A549 (cell line): ENCODE results near the gene ARHGAP28.

Experiments used
- BHLHE40 ChIP-seq: IDR thresholded peaks from 2 replicates; pipeline ENCODE4 v1.6.1; 2012; ENCODE audit warnings: low read depth, low read length, inconsistent platforms
- CTCF ChIP-seq: fragments of >200 bp; sonication (Bioruptor Twin); formaldehyde crosslinking; IDR thresholded peaks from 3 replicates; pipeline ENCODE4 v1.5.1; 2016
- ESRRA ChIP-seq: fragments of 150-350 bp; IDR thresholded peaks from 2 replicates; pipeline ENCODE4 v1.6.1; 2014; ENCODE audit warnings: mild to moderate bottlenecking, low read length, borderline replicate concordance
- FOSL2 ChIP-seq, 2 experiments: fragments of 450-650 bp in 1 of 2; fragments of >200 bp in 1 of 2; sonication (Bioruptor Twin) in 1 of 2; formaldehyde crosslinking; IDR thresholded peaks; 2 replicates each; pipeline versions ENCODE4 v1.5.0 to v1.6.1; 2016 to 2020; ENCODE audit warnings: mild to moderate bottlenecking in 1 of 2, moderate library complexity in 1 of 2
- JUNB ChIP-seq: fragments of >200 bp; sonication (Bioruptor Twin); formaldehyde crosslinking; IDR thresholded peaks from 2 replicates; pipeline ENCODE4 v1.6.1; 2016
- POLR2A ChIP-seq: IDR thresholded peaks from 2 replicates; pipeline ENCODE4 v1.6.1; 2012; ENCODE audit warnings: mild to moderate bottlenecking, low read length
- POLR2AphosphoS2 ChIP-seq: conservative IDR thresholded peaks from 2 replicates; pipeline ENCODE4 v1.6.1; 2012; ENCODE audit warnings: low read length, improper control_type of control experiment, inconsistent platforms
- RAD21 ChIP-seq, 2 experiments: fragments of >200 bp in 1 of 2; sonication (Bioruptor Twin) in 1 of 2; formaldehyde crosslinking in 1 of 2; IDR thresholded peaks in 1 of 2; conservative IDR thresholded peaks in 1 of 2; 2 replicates in 1 of 2; 3 replicates in 1 of 2; pipeline ENCODE4 v1.6.1; 2012 to 2018; ENCODE audit warnings: inconsistent platforms in 1 of 2
- RCOR1 ChIP-seq: fragments of 150-350 bp; IDR thresholded peaks from 2 replicates; pipeline ENCODE4 v1.6.1; 2014; ENCODE audit warnings: antibody characterized with exemption, low read length, low read depth
- REST ChIP-seq: fragments of 200-600 bp; sonication (generic); IDR thresholded peaks from 2 replicates; pipeline ENCODE4 v1.6.1; 2016; ENCODE audit warnings: antibody characterized with exemption, mild to moderate bottlenecking, moderate library complexity
- SREBF2 ChIP-seq: fragments of 450-650 bp; IDR thresholded peaks from 2 replicates; pipeline ENCODE4 v1.6.1; 2014; ENCODE audit warnings: mild to moderate bottlenecking, moderate library complexity
- USF2 ChIP-seq: fragments of 450-650 bp; IDR thresholded peaks from 2 replicates; pipeline ENCODE4 v1.6.1; 2014; ENCODE audit warnings: antibody characterized with exemption
- ZC3H11A ChIP-seq: fragments of 450-650 bp; IDR thresholded peaks from 2 replicates; pipeline ENCODE4 v1.6.1; 2014; ENCODE audit warnings: antibody characterized with exemption, mild to moderate bottlenecking
- ZNF302 ChIP-seq: fragments of 250-450 bp; sonication (Bioruptor Pico); IDR thresholded peaks from 2 replicates; pipeline ENCODE4 v1.9.0; 2021; ENCODE audit warnings: inconsistent platforms, mild to moderate bottlenecking, moderate library complexity

DNA sequence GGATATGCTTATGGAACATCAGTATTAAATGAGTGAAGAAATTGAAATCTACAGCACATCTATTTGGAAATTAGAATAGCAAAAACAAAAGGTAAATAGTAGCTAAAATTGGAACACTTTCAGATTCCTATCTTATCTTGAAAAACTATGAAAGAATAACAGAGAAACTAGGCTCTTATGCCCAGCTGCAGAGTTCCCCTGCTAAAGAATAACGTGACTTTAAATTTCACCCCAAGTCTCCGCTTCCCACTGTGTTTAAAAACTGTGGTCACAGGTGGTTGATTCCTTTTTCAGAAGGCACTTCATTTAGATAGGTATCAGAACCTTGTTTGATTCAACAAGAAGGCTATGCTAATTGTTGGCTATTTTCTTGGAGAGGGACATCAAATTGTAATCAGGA is 30.1 kb downstream of the ARHGAP28 start:
- TF ChIP-seq POLR2A (no peak), RCOR1 (no peak), FOSL2 (IDR thresholded peaks at IDR 0.05) (no peak), FOSL2 (CRISPR knock-in tag; IDR thresholded peaks at IDR 0.05) (no peak), RAD21 (conservative IDR thresholded peaks at IDR 0.05 in 1 of 2, IDR thresholded peaks at IDR 0.05 in 1 of 2) (no peak), JUNB (no peak), USF2 (no peak), REST (no peak), CTCF (no peak), BHLHE40 (no peak), ESRRA (no peak), POLR2AphosphoS2 (no peak), ZC3H11A (no peak), ZNF302 (CRISPR knock-in tag) (no peak), SREBF2 (no peak)
